Upper lobe of left lung (tissue), 4 donors: ENCODE data around the gene RASAL2.

ENCODE experiments used
- EP300 ChIP-seq, 4 donors: sonication (generic); formaldehyde crosslinking; IDR thresholded peaks; one replicate each; pipeline ENCODE4 v1.5.1; 2017; ENCODE audit warnings: antibody characterized with exemption in 4 of 4, control low read depth in 2 of 4
- POLR2A ChIP-seq, 4 donors: fragments of 450-650 bp; IDR thresholded peaks; one replicate each; pipeline ENCODE4 v1.5.1; 2016 to 2017; ENCODE audit warnings: antibody characterized with exemption in 4 of 4, mild to moderate bottlenecking in 2 of 4
- POLR2AphosphoS5 ChIP-seq, 2 donors: sonication (generic); formaldehyde crosslinking; IDR thresholded peaks; one replicate each; pipeline ENCODE4 v1.5.1; 2017; ENCODE audit warnings: antibody characterized with exemption in 2 of 2
- TF ChIP-seq, protein P1 (sequence below), 6 experiments: fragments of 450-650 bp in 4 of 6; fragments of 200-600 bp in 2 of 6; sonication (generic) in 2 of 6; IDR thresholded peaks; one replicate each; pipeline ENCODE4 v1.5.1; 2016 to 2019; ENCODE audit warnings: antibody characterized with exemption in 6 of 6

DNA sequence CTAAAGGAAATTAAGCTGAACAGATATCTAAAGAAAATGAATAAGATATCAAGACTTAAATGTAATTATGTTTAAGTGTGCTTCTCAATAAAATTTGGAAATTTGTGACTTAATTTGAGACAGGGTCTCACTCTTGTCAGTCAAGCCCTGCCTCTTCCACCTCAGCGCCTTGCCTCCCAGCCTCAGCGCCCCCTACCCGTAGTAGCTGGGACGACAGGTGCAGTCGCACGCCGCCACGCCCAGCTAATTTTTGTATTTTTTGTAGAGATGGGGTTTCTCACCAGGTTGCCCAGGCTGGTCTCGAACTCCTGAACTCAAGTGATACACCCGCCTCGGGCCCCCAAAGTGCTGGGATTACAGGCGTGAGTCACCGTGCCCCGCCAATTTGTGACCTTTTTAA, 285.9 kb downstream of the RASAL2 start:
- TF ChIP-seq, protein P1, sequence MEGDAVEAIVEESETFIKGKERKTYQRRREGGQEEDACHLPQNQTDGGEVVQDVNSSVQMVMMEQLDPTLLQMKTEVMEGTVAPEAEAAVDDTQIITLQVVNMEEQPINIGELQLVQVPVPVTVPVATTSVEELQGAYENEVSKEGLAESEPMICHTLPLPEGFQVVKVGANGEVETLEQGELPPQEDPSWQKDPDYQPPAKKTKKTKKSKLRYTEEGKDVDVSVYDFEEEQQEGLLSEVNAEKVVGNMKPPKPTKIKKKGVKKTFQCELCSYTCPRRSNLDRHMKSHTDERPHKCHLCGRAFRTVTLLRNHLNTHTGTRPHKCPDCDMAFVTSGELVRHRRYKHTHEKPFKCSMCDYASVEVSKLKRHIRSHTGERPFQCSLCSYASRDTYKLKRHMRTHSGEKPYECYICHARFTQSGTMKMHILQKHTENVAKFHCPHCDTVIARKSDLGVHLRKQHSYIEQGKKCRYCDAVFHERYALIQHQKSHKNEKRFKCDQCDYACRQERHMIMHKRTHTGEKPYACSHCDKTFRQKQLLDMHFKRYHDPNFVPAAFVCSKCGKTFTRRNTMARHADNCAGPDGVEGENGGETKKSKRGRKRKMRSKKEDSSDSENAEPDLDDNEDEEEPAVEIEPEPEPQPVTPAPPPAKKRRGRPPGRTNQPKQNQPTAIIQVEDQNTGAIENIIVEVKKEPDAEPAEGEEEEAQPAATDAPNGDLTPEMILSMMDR (IDR thresholded peaks at IDR 0.05), result no peak
- TF ChIP-seq POLR2A (IDR thresholded peaks at IDR 0.05) (no peak), EP300 (IDR thresholded peaks at IDR 0.05) (no peak), POLR2AphosphoS5 (IDR thresholded peaks at IDR 0.05) (no peak)
